AG08396 (cell line): ENCODE measurements around the gene ZNF488.
"Not testable (repeated sequence)": the region's sequence is repeated elsewhere in the genome, so short reads cannot be mapped to it uniquely, and the experiment has no call there.

ENCODE experiments used
- DNase-seq: peaks from one replicate; pipeline ENCODE4 v3.0.0; 2012; ENCODE audit warnings: low spot score, mixed read lengths

The ZNF488 gene

DNA sequence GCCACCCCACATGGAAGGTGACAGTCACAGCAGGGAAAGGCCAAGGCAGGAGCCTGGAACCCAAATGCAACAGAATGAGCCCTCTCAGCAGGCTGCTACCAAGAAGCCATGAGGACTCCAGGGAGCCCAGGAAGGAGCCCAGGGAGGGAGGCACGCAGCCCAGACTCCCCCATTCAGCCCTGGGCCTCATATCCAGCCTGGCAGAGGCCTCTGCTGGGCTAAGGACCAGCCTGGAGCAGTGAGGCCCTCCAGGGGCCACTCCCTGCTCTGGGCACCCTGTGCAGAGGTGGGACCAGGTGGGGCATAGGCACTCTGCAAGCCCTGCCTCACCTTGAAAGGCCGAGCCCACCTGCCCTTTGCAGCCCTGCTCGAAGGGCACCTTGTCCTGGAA is 25.8 kb upstream of the ZNF488 start:
- DNase-seq, result no peak

DNA sequence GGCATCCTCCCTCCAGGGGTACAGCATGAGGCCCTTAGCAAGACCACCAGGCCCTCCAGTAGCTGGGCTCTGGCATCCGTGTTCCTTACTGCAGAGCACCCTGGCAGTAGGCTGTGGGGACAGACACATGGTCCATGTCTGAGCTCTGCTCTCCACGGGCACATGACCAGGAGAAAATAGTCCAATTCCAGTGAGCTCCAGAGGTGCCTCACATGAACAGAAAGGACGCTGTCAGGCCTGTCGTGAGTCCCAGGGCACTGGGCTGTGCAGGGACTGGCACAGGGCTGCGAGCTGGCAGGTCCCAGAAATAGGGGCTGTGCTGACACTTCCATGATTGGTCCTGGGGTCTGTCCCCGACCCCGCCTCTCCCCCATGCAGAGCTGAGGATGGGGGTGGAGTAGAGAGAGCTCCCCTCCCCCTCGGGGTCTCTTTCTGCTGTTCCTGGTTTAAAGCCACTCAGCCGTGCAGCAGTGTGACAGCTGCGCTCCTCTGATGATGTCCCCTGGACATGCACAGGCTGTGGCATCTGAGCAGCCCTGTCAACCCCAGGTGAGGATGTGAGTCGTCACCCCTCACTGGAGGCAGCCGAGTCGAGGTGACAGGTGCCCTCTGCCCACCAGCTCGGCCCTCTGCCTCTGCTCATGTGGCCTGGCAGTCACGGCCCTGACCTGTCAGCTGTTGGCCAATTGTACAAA is 25.2 kb upstream of the ZNF488 start:
- DNase-seq, result no peak

GRCh38 chr10:47408606-47409005 is 24.5 kb upstream of the ZNF488 start:
- DNase-seq, result no peak

GRCh38 chr10:47406870-47407691 is 23.0 kb upstream of the ZNF488 start:
- DNase-seq, result peak; percentile 24

DNA sequence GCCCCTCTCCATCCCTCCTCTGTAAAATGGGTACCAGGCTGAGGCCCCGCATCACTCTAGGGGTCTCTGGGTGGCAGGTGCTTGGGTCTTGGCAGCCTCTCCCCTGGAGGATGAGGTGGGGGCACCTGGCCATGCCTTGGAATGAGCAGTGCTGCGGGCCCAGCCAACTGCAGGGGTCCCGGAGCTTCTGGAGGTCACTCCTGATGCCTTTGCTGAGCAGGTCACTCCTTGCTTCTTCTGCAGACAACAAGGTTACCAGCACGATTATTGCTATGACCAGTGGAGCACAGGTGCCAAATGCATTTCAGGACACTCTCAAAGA is 22.4 kb upstream of the ZNF488 start:
- DNase-seq, result no peak

DNA sequence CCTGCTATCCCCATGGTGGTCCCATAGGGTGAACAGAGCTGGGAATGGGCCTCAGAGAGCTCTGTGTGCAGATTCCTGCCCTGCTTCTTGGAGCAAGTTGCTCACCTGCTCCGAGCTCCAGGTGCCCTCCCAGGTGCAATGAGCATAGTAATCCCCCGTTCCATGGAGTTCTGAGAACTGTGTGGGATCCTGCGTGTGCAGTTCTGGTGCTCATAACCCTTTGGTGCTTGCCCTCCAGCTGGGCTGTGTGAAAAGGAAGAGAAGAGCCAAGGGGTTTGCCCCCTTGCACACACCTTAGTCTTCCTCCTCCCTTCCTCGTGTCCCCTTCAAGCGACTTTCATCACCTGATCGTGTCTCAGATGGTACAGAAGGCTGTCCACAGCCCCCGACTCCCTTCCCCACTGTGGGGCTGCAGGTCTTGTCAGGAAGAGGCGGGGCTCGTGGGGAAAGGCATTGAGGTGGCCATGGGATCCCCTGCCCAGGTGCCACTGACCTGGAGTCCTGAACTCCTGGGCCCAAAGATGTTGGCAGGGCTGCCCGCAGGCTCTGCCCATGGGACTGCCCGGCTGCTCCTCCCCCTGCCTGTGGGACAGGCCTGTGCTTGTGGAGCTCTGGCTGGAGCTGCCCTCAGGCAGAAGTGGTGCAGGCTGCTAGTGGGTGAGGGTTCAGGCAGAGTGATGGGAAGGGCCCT is 21.9 kb upstream of the ZNF488 start:
- DNase-seq, result no peak

DNA sequence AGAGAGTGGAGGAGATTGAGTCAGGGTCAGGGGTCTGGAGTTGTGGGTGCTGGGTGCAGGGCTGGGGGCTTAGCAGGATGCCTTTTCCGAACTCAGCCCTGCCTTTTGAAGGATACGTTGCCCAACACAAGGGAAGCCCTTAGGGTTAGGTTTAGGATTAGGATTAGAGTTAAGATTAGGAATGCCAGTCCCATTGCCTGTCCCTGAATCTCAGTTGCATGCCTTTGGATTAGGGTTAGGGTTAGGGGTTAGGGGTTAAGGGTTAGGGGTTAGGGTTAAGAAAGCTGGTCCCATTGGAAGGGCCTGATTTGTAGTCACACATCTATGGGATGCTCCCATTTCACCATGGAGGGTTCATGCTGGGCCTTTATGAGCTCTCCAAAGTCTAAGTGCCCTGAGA is 20.8 kb upstream of the ZNF488 start:
- DNase-seq, result no peak

- no peak for DNase-seq
Measured at GRCh38 chr10:47404446-47404845, 20.4 kb upstream of the ZNF488 start.

- DNase-seq, result no peak
Measured at GRCh38 chr10:47403446-47404318, 19.6 kb upstream of the ZNF488 start.

DNA sequence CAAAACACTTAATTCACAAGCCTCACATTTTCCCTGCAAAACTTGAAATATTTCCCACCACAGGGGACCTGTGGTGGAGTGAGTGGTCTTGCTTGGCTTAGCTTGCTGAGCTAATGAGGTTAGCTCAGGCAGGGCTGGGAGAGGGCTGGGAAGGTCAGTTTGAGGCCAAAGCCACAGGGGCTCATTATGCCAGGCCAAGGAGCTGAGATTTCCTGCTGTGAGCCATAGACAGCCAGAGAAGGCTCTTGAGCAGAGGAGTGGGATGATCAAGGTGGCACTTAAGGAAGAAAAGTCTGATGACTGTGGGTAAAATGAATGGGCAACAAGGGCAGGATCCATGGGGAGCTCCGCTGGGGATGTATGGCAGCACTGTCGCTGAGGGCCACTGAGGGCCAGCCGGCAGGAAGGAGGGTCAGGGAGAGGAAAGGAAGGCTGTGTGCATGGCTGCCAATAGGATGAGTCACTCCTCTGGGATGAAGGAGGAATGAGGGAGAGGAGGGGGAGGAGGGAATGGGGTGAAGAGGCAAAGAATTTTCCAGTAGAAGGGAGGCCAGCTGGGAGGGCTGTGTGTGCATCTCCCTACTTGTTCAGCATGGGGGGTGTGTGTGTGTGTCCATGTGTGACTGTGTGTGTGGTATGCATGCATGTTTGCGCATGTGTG is 18.7 kb upstream of the ZNF488 start:
- DNase-seq, result peak; percentile 75

DNA sequence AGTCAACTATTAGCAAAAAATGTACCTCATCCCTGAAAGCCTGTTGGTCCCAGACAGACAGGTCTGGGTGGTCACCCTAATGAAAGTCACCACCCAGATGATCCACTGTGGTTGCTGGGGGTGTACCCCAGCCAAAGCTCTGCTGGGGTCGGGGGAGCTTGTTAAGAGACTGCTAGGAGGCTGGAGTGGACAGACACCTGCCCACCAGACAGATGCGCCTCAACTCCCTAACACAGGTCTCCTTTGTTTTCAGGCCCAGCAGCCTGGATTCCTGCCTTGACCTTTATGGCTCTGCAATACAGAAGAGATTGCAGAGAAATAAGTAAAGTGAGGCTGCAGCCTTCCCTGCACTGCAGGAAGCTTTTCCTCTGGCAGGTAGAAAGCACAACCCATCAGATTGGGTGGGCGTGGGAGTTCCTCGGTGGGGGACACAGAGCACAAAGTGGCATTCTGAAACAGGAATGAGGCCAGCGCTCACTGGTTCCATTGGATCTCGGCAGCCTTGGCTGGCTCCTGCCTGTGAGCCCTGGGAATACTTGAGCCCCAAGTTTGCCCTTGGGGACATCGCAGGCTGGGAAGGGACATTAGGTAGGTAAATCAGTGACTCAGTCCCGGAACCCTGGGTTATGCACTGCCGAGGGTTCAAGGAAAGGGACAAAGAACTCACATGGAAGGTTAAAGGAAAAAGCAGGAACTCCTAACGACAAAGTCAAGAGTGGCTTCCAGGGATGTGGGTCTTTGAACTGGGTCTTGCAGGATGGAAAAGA is 18.0 kb upstream of the ZNF488 start:
- DNase-seq, result no peak

GRCh38 chr10:47401210-47401609 is 17.1 kb upstream of the ZNF488 start:
- DNase-seq, result no peak

DNA sequence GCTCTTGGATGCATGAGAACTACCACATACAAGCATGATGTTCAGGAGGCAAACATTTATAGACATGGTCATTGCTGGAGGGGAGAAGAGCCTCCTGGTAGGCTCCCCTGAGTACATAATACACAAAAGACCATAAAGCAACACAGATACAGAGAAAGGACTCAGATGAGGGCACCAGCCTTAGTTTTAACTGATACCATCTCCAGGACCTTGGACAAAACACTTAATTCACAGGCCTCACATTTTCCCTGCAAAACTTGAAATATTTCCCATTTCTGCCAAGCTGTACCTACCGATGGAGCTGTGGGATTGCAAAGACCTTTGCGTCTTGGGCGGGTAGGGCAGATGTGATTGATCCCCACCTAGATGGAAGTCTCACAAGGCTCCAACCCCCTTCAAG is 16.7 kb upstream of the ZNF488 start:
- DNase-seq, result no peak

DNA sequence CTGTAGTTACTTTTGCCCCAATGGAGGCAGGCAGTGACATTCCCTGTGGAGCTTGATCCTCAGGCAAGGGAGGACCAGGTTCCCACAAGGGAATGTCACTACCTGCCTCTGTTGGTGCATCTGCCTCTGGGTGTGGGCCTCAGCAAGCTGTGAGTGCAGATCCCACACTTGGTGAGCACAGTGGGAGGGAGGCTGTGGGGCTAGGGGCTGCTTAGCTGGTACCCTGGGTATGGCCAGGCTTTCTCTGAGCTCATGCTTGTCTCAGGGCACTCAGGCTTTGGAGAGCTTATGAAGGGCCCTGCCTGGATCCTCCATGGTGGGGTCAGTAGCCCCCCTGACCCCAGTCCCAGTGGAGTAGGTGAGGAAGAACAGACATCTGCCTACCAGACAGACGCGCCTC is 16.2 kb upstream of the ZNF488 start:
- DNase-seq, result no peak

DNA sequence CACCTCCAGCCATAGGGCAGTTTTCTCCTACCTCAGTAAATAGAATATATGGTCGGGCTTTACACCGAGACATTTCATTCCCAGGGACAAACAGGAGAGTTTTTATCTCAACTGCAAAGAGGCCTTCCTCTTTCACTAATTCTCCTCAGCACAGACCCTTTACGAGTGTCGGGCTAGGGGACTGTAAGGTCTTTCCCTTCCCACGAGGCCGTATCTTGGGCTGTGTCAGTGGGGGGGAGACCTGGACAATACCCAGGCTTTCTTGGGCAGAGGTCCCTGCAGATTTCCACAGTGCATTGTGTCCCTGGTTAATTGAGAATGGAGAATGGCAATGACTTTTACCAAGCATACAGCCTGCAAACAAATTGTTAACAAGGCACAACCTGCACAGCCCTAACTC is 13.2 kb upstream of the ZNF488 start:
- no peak for DNase-seq

GRCh38 chr10:47396311-47396717 is 12.2 kb upstream of the ZNF488 start:
- peak; percentile 0 for DNase-seq

DNA sequence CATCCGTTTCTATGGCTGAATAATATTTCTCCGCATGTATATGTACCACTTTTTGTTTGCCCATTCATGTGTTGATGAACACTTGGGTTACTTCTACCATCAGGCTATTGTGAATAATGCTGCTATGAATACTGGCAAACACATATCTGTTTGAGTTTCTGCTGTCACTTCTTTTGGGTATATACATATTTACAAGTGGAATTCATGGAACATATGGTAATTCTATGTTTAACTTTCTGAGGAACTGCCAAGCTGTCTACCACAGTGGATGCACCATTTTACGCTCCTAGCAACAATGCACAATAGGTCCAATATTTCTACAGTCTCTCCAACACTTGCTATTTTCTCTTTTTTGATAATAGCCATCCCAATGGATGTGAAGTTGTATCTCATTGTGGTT is 5.5 kb upstream of the ZNF488 start:
- DNase-seq, result no peak

DNA sequence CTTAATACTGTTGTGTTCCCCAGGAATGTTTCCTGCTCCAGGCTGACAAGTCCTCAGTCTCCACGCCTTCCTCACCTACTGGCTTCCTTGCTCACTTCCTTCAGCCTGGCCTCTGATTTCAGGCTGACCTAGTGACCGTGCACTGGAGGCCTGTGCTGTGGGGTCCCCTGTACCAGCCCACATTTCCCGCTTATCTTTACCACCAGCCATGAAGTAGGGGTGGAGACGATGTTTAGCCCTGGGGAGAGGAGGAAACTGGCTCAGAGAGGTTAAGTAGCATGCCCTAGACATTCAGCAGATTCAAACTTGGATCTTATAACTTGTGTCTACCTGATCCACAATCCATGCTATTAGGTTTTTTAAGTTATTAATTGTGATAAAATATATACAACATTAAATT is 4.8 kb upstream of the ZNF488 start:
- no peak for DNase-seq

DNA sequence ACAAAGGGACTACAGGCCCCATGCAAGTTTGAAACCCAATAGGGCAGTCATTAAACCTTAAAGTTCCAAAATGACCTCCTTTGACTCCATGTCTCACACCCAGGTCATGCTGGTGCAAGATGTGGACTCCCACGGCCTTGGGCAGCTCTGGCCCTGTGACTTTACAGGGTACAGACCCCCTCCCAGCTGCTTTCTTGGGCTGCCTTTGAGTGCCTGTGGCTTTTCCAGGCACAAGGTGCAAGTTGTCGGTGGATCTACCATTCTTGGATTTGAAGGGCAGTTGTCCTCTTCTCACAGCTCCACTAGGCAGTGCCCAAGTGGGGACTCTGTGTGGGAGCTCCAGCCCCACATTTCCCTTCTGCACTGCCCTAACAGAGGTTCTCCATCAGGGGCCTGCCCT is 2.0 kb upstream of the ZNF488 start:
- not testable (repeated sequence) for DNase-seq

DNA sequence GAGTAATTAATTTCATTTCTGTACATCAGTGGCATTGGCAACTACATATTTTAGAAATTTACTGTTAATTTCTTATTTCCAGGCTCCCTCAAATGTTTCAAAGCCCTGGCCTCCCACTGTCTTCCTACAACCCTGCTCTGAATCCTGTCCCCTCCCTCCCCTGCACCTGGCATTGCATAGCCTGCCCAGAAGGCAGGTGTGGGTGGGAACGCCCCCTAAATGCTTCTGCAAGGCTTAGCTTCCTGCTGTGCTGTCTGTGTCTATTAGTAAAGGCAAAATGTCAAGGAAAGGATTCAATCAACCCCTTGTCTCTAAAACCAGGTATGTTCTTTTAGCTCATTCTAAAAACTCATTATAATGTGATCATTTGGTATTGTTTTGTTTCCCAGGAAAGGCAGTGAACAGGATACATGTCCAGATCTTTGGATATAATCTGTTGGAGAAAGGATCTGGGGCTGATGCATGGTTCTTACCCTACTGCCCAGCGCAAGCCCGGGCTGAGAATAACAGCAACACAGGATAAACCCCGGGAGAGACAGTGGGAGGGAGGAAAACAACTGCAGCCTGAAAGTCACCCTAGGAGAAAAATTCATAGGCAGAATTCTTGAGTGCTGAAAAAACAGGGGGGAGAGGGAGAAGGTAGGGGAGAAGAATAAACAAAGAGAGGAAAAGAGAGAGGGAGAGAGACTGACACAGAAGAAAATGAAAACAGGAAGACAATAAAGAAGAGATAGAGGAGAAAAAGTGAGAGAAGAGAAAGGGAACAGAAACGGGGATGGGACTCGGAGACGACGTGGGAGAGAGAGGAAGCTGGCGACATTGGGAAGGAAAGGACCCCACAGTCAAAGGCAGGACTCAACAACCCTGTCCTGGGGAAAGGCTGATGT is 589 bp downstream of the ZNF488 start:
- peak; percentile 4 for DNase-seq
